Thoracic aorta (tissue), 2 donors: ENCODE measurements around the gene PPP1CB. TPM values are rescaled to one million over a fixed set of nuclear protein-coding genes. Genes with fewer than 3 reads are reported as not detected.

Experiments
- ATAC-seq: fragments of 150-250 bp; one replicate; pipeline ENCODE4 v1.8.0; 2017; ENCODE audit warnings: low read depth; ENCODE audit not compliant: insufficient number of reproducible peaks, low FRiP score
- DNase-seq: peaks from one replicate; pipeline ENCODE4 v3.0.0-alpha.2; 2020; ENCODE audit warnings: low spot score
- H3K27ac ChIP-seq, 2 donors: fragments of 200-600 bp; sonication (generic); 1 replicate in 1 of 2; 2 replicates in 1 of 2; pipeline ENCODE4 v1.5.1; 2016; ENCODE audit warnings: mild to moderate bottlenecking in 2 of 2, moderate library complexity in 2 of 2
- H3K27me3 ChIP-seq: fragments of 200-600 bp; sonication (generic); replicated peaks from 2 replicates; pipeline ENCODE4 v1.6.0; 2016; ENCODE audit warnings: mild to moderate bottlenecking; ENCODE audit not compliant: insufficient read depth
- H3K36me3 ChIP-seq: fragments of 200-600 bp; sonication (generic); one replicate; pipeline ENCODE4 v1.5.1; 2016
- H3K4me1 ChIP-seq, 2 donors: fragments of 200-600 bp; sonication (generic); 1 replicate in 1 of 2; 2 replicates in 1 of 2; pipeline versions ENCODE4 v1.5.1 to v1.6.0; 2016; ENCODE audit warnings: low read depth in 2 of 2, mild to moderate bottlenecking in 1 of 2; ENCODE audit not compliant: control insufficient read depth in 1 of 2
- H3K4me3 ChIP-seq: fragments of 200-600 bp; sonication (generic); 2 replicates; pipeline ENCODE4 v1.5.1; 2016; ENCODE audit warnings: mild to moderate bottlenecking
- H3K9me3 ChIP-seq: fragments of 200-600 bp; sonication (generic); 2 replicates; pipeline ENCODE4 v1.5.1; 2016
- total RNA-seq, 2 donors: library from RNA; depleted of rRNA; stranded (reverse); fragments of >200 nt; gene quantifications; one replicate each; pipeline versions ENCODE4 v1.1.0 to v1.2.3, GENCODE V29; 2016
- TF ChIP-seq, protein P1 (sequence below): fragments of 200-600 bp; sonication (generic); IDR thresholded peaks from one replicate; pipeline ENCODE4 v1.5.1; 2019; ENCODE audit warnings: antibody characterized with exemption

PPP1CB gene
- total RNA-seq, 2 donors from 2014 or later = 326 to 585 TPM

GRCh38 chr2:28707592-28707991 lies 44.0 kb upstream of the PPP1CB start:
- H3K27ac ChIP-seq = no peak overlapping the region
- H3K4me3 ChIP-seq = no peak overlapping the region
- peaks cover 0 to 28% of the 10 kb centered on the region in 2 donors for H3K4me1 ChIP-seq

GRCh38 chr2:28709101-28709500 lies 42.5 kb upstream of the PPP1CB start:
- H3K4me1 ChIP-seq = peaks cover 0 to 18% of the 10 kb centered on the region in 2 donors
- no peaks in the 10 kb centered on the region for H3K9me3 ChIP-seq
- H3K4me3 ChIP-seq = no peak overlapping the region
- DNase-seq (no peak), ATAC-seq (no peak)
- H3K36me3 ChIP-seq = peaks cover 3% of the 10 kb centered on the region
- TF ChIP-seq, protein P1, sequence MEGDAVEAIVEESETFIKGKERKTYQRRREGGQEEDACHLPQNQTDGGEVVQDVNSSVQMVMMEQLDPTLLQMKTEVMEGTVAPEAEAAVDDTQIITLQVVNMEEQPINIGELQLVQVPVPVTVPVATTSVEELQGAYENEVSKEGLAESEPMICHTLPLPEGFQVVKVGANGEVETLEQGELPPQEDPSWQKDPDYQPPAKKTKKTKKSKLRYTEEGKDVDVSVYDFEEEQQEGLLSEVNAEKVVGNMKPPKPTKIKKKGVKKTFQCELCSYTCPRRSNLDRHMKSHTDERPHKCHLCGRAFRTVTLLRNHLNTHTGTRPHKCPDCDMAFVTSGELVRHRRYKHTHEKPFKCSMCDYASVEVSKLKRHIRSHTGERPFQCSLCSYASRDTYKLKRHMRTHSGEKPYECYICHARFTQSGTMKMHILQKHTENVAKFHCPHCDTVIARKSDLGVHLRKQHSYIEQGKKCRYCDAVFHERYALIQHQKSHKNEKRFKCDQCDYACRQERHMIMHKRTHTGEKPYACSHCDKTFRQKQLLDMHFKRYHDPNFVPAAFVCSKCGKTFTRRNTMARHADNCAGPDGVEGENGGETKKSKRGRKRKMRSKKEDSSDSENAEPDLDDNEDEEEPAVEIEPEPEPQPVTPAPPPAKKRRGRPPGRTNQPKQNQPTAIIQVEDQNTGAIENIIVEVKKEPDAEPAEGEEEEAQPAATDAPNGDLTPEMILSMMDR = no peak
- no peaks in the 10 kb centered on the region for H3K27me3 ChIP-seq
- H3K27ac ChIP-seq = no peak overlapping the region

More at GRCh38 chr2:28707592-28707991, 44.0 kb upstream of the PPP1CB start:
- DNase-seq (no peak), ATAC-seq (no peak)
- Histone ChIP-seq H3K9me3 (no peaks in the 10 kb centered on the region), H3K27me3 (no peaks in the 10 kb centered on the region), H3K36me3 (peaks cover 3% of the 10 kb centered on the region)
- TF ChIP-seq, protein P1 = no peak

GRCh38 chr2:28710545-28710944 lies 41.1 kb upstream of the PPP1CB start:
- TF ChIP-seq, protein P1 = no peak
- Histone ChIP-seq H3K27me3 (no peaks in the 10 kb centered on the region), H3K36me3 (peaks cover 3% of the 10 kb centered on the region), H3K9me3 (no peaks in the 10 kb centered on the region), H3K4me1 (peaks cover 0 to 20% of the 10 kb centered on the region in 2 donors), H3K4me3 (no peak overlapping the region), H3K27ac (no peak overlapping the region)
- ATAC-seq = no peak
- no peak for DNase-seq

GRCh38 chr2:28713577-28714298 lies 37.9 kb upstream of the PPP1CB start:
- Histone ChIP-seq H3K9me3 (no peaks in the 10 kb centered on the region), H3K4me3 (no peak overlapping the region), H3K27ac (no peak overlapping the region), H3K36me3 (peaks cover 3% of the 10 kb centered on the region), H3K4me1 (peaks cover 9 to 40% of the 10 kb centered on the region in 2 donors), H3K27me3 (no peaks in the 10 kb centered on the region)
- no peak for ATAC-seq
- DNase-seq = no peak
- TF ChIP-seq, protein P1 = no peak

GRCh38 chr2:28716265-28716865 lies 35.3 kb upstream of the PPP1CB start:
- Histone ChIP-seq H3K27me3 (no peaks in the 10 kb centered on the region), H3K4me1 (peaks cover 9 to 47% of the 10 kb centered on the region in 2 donors)
- peak; percentile 52 for DNase-seq

More at GRCh38 chr2:28716265-28716865, 35.3 kb upstream of the PPP1CB start:
- Histone ChIP-seq H3K27ac (peak overlapping the region; percentile 51 to 76), H3K36me3 (no peaks in the 10 kb centered on the region), H3K4me3 (peak overlapping the region; percentile 1), H3K9me3 (no peaks in the 10 kb centered on the region)
- peak; percentile 98 for ATAC-seq
- TF ChIP-seq, protein P1 = no peak
